Right atrium auricular region (tissue), 2 donors: ENCODE data around the gene TMEFF2. TPM values are rescaled to one million over a fixed set of nuclear protein-coding genes. Genes with fewer than 3 reads are reported as not detected.
"Not testable (repeated sequence)": the region's sequence is repeated elsewhere in the genome, so short reads cannot be mapped to it uniquely, and the experiment has no call there.

Source experiments
- DNase-seq: peaks from one replicate; pipeline ENCODE4 v3.0.0-alpha.2; 2019; ENCODE audit warnings: low spot score
- H3K27ac ChIP-seq, 2 donors: fragments of 200-600 bp; sonication (generic); 1 replicate in 1 of 2; 2 replicates in 1 of 2; pipeline ENCODE4 v1.5.1; 2016 to 2019
- H3K27me3 ChIP-seq, 2 donors: fragments of 200-600 bp; sonication (generic); one replicate each; pipeline versions ENCODE4 v1.5.1 to v1.6.0; 2017 to 2019
- H3K36me3 ChIP-seq: fragments of 200-600 bp; sonication (generic); one replicate; pipeline ENCODE4 v1.5.1; 2016
- H3K4me1 ChIP-seq, 2 donors: fragments of 200-600 bp; sonication (generic); one replicate each; pipeline versions ENCODE4 v1.5.1 to v1.6.0; 2017 to 2019
- H3K4me3 ChIP-seq, 2 donors: fragments of 200-600 bp; sonication (generic); 1 replicate in 1 of 2; 2 replicates in 1 of 2; pipeline ENCODE4 v1.5.1; 2017 to 2019; ENCODE audit warnings: mild to moderate bottlenecking in 1 of 2, moderate library complexity in 1 of 2
- H3K9me3 ChIP-seq, 2 donors: fragments of 200-600 bp; sonication (generic); one replicate each; pipeline ENCODE4 v1.5.1; 2019
- CTCF ChIP-seq, 2 donors: fragments of 200-600 bp; sonication (generic); IDR thresholded peaks; one replicate each; pipeline ENCODE4 v1.5.1; 2019; ENCODE audit warnings: antibody characterized with exemption in 2 of 2
- total RNA-seq, 2 donors: library from RNA; depleted of rRNA; stranded (reverse); fragments of >200 nt; gene quantifications; one replicate each; pipeline ENCODE4 v1.1.0, GENCODE V29; 2016

TMEFF2 gene
- total RNA-seq, 2 donors from 2014 or later = 0.56 TPM; not detected in 1

GRCh38 chr2:192122946-192123345 is 71.8 kb downstream of the TMEFF2 start:
- TF ChIP-seq CTCF (IDR thresholded peaks at IDR 0.05) = no peak
- no peak for DNase-seq
- peaks cover 0 to under 1% of the 10 kb centered on the region in 2 donors for H3K9me3 ChIP-seq
- H3K36me3 ChIP-seq = no peaks in the 10 kb centered on the region
- H3K4me3 ChIP-seq = no peak overlapping the region
- no peak overlapping the region for H3K27ac ChIP-seq
- no peaks in the 10 kb centered on the region for H3K27me3 ChIP-seq
- no peaks in the 10 kb centered on the region for H3K4me1 ChIP-seq

- no peak for DNase-seq
- Histone ChIP-seq H3K4me3 (no peak overlapping the region), H3K4me1 (no peaks in the 10 kb centered on the region), H3K27me3 (no peaks in the 10 kb centered on the region), H3K9me3 (peaks cover 0 to 9% of the 10 kb centered on the region in 2 donors), H3K36me3 (no peaks in the 10 kb centered on the region), H3K27ac (no peak overlapping the region)
- TF ChIP-seq CTCF (IDR thresholded peaks at IDR 0.05) = no peak
These were observed 72.6 kb downstream of the TMEFF2 start for GRCh38 chr2:192122141-192122540.

GRCh38 chr2:192119536-192119935 is 75.2 kb downstream of the TMEFF2 start:
- H3K27ac ChIP-seq = no peak overlapping the region
- H3K4me3 ChIP-seq = no peak overlapping the region
- TF ChIP-seq CTCF (IDR thresholded peaks at IDR 0.05) = no peak
- no peaks in the 10 kb centered on the region for H3K27me3 ChIP-seq
- no peaks in the 10 kb centered on the region for H3K36me3 ChIP-seq
- DNase-seq = no peak
- peaks cover 0 to 17% of the 10 kb centered on the region in 2 donors for H3K9me3 ChIP-seq
- H3K4me1 ChIP-seq = no peaks in the 10 kb centered on the region

GRCh38 chr2:192117705-192118104 is 77.0 kb downstream of the TMEFF2 start:
- Histone ChIP-seq H3K27me3 (no peaks in the 10 kb centered on the region), H3K27ac (no peak overlapping the region), H3K9me3 (peaks cover 0 to 17% of the 10 kb centered on the region in 2 donors), H3K4me1 (no peaks in the 10 kb centered on the region), H3K4me3 (no peak overlapping the region), H3K36me3 (no peaks in the 10 kb centered on the region)
- no peak for DNase-seq
- no peak for TF ChIP-seq CTCF (IDR thresholded peaks at IDR 0.05)

- H3K27me3 ChIP-seq, H3K36me3 ChIP-seq, H3K27ac ChIP-seq: not testable (repeated sequence)
These were observed 83.2 kb downstream of the TMEFF2 start for GRCh38 chr2:192111536-192111935.

GRCh38 chr2:192099742-192100141 is 95.0 kb downstream of the TMEFF2 start:
- no peaks in the 10 kb centered on the region for H3K36me3 ChIP-seq
- no peak overlapping the region for H3K27ac ChIP-seq
- no peaks in the 10 kb centered on the region for H3K27me3 ChIP-seq
- no peaks in the 10 kb centered on the region for H3K9me3 ChIP-seq
- no peaks in the 10 kb centered on the region for H3K4me1 ChIP-seq
- no peak for TF ChIP-seq CTCF (IDR thresholded peaks at IDR 0.05)
- no peak overlapping the region for H3K4me3 ChIP-seq
- no peak for DNase-seq

More at GRCh38 chr2:192111536-192111935, 83.2 kb downstream of the TMEFF2 start:
- not testable (repeated sequence) for H3K4me1 ChIP-seq, DNase-seq, H3K9me3 ChIP-seq, H3K4me3 ChIP-seq
